K562 (cell line): ENCODE results near the gene ZDHHC5. TPM values are rescaled to one million over a fixed set of nuclear protein-coding genes. Genes with fewer than 3 reads are reported as not detected.

ENCODE experiments used
- ATAC-seq: fragments of 200-7000 bp; cut with Tn5 transposase; 3 replicates; pipeline ENCODE4 v1.9.1; 2020; ENCODE audit warnings: moderate library complexity
- BruUV-seq: library from RNA; stranded (reverse); fragments of 400-500 nt; replicated peaks from 2 replicates; lab custom pipeline; 2021; lab: Mats Ljungman, UMichigan
- CTCF ChIA-PET: fragments of 300-600 bp; formaldehyde crosslinking; extraction: SDS; loops from one replicate; lab custom pipeline; 2021; ENCODE audit warnings: low intra/inter-chr PET ratio; lab: Yijun Ruan, JAX
- POLR2A ChIA-PET: fragments of 300-600, 350-650 bp; sonication (Branson Sonifier 250); formaldehyde crosslinking; extraction: SDS; loops from one replicate; lab custom pipeline; 2021; ENCODE audit warnings: antibody characterized with exemption, inconsistent platforms; lab: Yijun Ruan, JAX
- DNase-seq, 4 experiments: peaks; one replicate each; pipeline versions ENCODE4 v3.0.0 to v3.0.0-alpha.2; 2011 to 2018; ENCODE audit warnings: low spot score in 3 of 4, mixed read lengths in 3 of 4; ENCODE audit errors: extremely low read depth in 1 of 4
- FAIRE-seq: peaks from 2 replicates; lab custom pipeline; 2011; peaks lifted over from hg19 to GRCh38; lab: Jason Lieb, UNC
- H2AFZ ChIP-seq: 2 replicates; pipeline ENCODE4 v1.6.0; 2011; ENCODE audit warnings: low read depth, low read length, control low read depth, inconsistent platforms
- H3K27ac ChIP-seq: fragments of 200-600 bp; 3 replicates; pipeline ENCODE4 v1.8.0; 2011; ENCODE audit warnings: low read depth, mild to moderate bottlenecking, control low read depth, inconsistent platforms, low read length, moderate library complexity, mixed read lengths; ENCODE audit errors: extremely low read depth
- H3K27me3 ChIP-seq, 2 experiments: fragments of 300-600 bp in 1 of 2; 2 replicates in 1 of 2; 3 replicates in 1 of 2; pipeline versions ENCODE4 v1.6.0 to v1.8.0; 2011; ENCODE audit warnings: inconsistent platforms in 2 of 2, low read length in 2 of 2, mild to moderate bottlenecking in 1 of 2, mixed read lengths in 1 of 2, moderate library complexity in 1 of 2; ENCODE audit not compliant: control insufficient read depth in 2 of 2, insufficient read depth in 2 of 2
- H3K36me3 ChIP-seq: fragments of 300-600 bp; 3 replicates; pipeline ENCODE4 v1.8.0; 2011; ENCODE audit warnings: mild to moderate bottlenecking, low read length, inconsistent platforms; ENCODE audit not compliant: control insufficient read depth, insufficient read depth
- H3K4me1 ChIP-seq, 2 experiments: fragments of 200-600 bp in 1 of 2; replicated peaks in 1 of 2; 2 replicates in 1 of 2; 3 replicates in 1 of 2; pipeline versions ENCODE4 v1.5.1 to v1.8.0; 2011; ENCODE audit warnings: inconsistent platforms in 2 of 2, low read length in 2 of 2, mild to moderate bottlenecking in 1 of 2, mixed read lengths in 1 of 2, moderate library complexity in 1 of 2; ENCODE audit not compliant: control insufficient read depth in 2 of 2, insufficient read depth in 2 of 2
- H3K4me2 ChIP-seq: 2 replicates; pipeline ENCODE4 v1.6.1; 2011; ENCODE audit warnings: low read length, control low read depth, inconsistent platforms, mixed read lengths; ENCODE audit not compliant: insufficient read depth
- H3K4me3 ChIP-seq: fragments of 200-600 bp; sonication (generic), shearing (Covaris generic); 2 replicates; pipeline ENCODE4 v1.5.1; 2016; ENCODE audit warnings: control low read depth, inconsistent platforms
- H3K79me2 ChIP-seq: fragments of 200-600 bp; 3 replicates; pipeline ENCODE4 v1.8.0; 2011; ENCODE audit warnings: low read length, inconsistent platforms; ENCODE audit not compliant: control insufficient read depth, insufficient read depth
- H3K9ac ChIP-seq, 2 experiments: 2 replicates each; pipeline versions ENCODE4 v1.6.0 to v1.6.1; 2011; ENCODE audit warnings: low read depth in 2 of 2, low read length in 2 of 2, control low read depth in 1 of 2, inconsistent platforms in 1 of 2, mild to moderate bottlenecking in 1 of 2, mixed read lengths in 1 of 2; ENCODE audit not compliant: insufficient read depth in 1 of 2
- H3K9me1 ChIP-seq: one replicate; pipeline ENCODE4 v1.6.0; 2011; ENCODE audit warnings: inconsistent platforms, mild to moderate bottlenecking, low read length, moderate library complexity; ENCODE audit not compliant: control insufficient read depth, insufficient read depth
- H3K9me3 ChIP-seq: replicated peaks from 2 replicates; pipeline ENCODE4 v1.5.1; 2011; ENCODE audit warnings: low read depth, low read length, inconsistent platforms; ENCODE audit not compliant: control insufficient read depth, insufficient read depth
- H4K20me1 ChIP-seq: replicated peaks from 2 replicates; pipeline ENCODE4 v1.6.1; 2011; ENCODE audit warnings: low read length, inconsistent platforms, mixed read lengths; ENCODE audit not compliant: control insufficient read depth, insufficient read depth
- CUX1 ChIP-seq: fragments of 200-800 bp; sonication (Bioruptor generic); IDR thresholded peaks from 2 replicates; pipeline ENCODE4 v1.6.1; 2016; ENCODE audit warnings: missing genetic modification characterization, missing compliant biosample characterization
- KDM5B ChIP-seq: fragments of 200-600 bp; sonication (generic); IDR thresholded peaks from 2 replicates; pipeline ENCODE4 v1.6.1; 2012; ENCODE audit warnings: low read depth, mild to moderate bottlenecking, moderate library complexity, low read length, control low read depth, inconsistent platforms; ENCODE audit not compliant: insufficient replicate concordance
- KLF13 ChIP-seq: fragments of 450-650 bp; IDR thresholded peaks from 2 replicates; pipeline ENCODE4 v1.6.1; 2016; ENCODE audit warnings: missing genetic modification characterization, low read depth, mild to moderate bottlenecking, missing compliant biosample characterization, moderate library complexity, borderline replicate concordance
- NFATC3 ChIP-seq: fragments of 450-650 bp; IDR thresholded peaks from 2 replicates; pipeline ENCODE4 v1.6.1; 2017; ENCODE audit warnings: mild to moderate bottlenecking
- ZNF311 ChIP-seq: fragments of 250-450 bp; sonication (Bioruptor Pico); IDR thresholded peaks from 2 replicates; pipeline ENCODE4 v1.4.0; 2020; ENCODE audit warnings: mild to moderate bottlenecking, moderate library complexity
- ZNF444 ChIP-seq: fragments of 250-450 bp; sonication (Bioruptor Pico); IDR thresholded peaks from 2 replicates; pipeline ENCODE4 v1.4.0; 2020; ENCODE audit warnings: mild to moderate bottlenecking, moderate library complexity
- WGBS: fragments of 100-300 bp; shearing (Covaris generic); methylation state at CpG from one replicate; pipeline ENCODE4 v1.1.6; 2016; ENCODE audit warnings: low coverage, mixed read lengths; ENCODE audit not compliant: insufficient coverage; ENCODE audit errors: missing lambda C conversion rate; 5-methylcytosine and 5-hydroxymethylcytosine counted together
- in situ Hi-C: fragments of 300-500 bp; cut with MboI; formaldehyde crosslinking; loops from 4 replicates; pipeline ENCODE4 v1.15.0; 2018; ENCODE audit warnings: inconsistent platforms, mixed read lengths
- intact Hi-C: fragments of 100-400 bp; cut with micrococcal nuclease; formaldehyde crosslinking; loops from 2 replicates; pipeline ENCODE4 v1.14.2; 2022
- polyA plus RNA-seq, 8 experiments: library from polyadenylated mRNA; depleted of rRNA in 4 of 8; stranded (reverse) in 5 of 8; unstranded in 3 of 8; fragments of >200 nt; fragmentation: Nextera tagmentation in 2 of 8; fragmentation: Illumina TruSeq in 1 of 8; extraction: Ambion mirVana in 2 of 8; extraction: Trizol in 1 of 8; gene quantifications; 2 replicates each; pipeline versions ENCODE4 v1.2.1 to v1.2.3, GENCODE V29; 2011 to 2014; ENCODE audit warnings: inconsistent platforms in 1 of 8, missing spikeins in 1 of 8
- total RNA-seq, 7 experiments: library from RNA; depleted of rRNA in 6 of 7; stranded (reverse); fragments of >200 nt in 6 of 7; fragmentation: Illumina TruSeq in 2 of 7; extraction: Trizol in 2 of 7; gene quantifications; 2 replicates each; pipeline versions ENCODE4 v1.2.1 to v1.2.3, GENCODE V29; 2011 to 2021; ENCODE audit warnings: low replicate concordance in 1 of 7

The ZDHHC5 gene
- total and polyA plus RNA-seq, 9 of the 15 experiments (the other 6 are each of a cell fraction or from before 2014, with no cell fraction given), result 3.8 to 64.2 (median 35.9) TPM

DNA sequence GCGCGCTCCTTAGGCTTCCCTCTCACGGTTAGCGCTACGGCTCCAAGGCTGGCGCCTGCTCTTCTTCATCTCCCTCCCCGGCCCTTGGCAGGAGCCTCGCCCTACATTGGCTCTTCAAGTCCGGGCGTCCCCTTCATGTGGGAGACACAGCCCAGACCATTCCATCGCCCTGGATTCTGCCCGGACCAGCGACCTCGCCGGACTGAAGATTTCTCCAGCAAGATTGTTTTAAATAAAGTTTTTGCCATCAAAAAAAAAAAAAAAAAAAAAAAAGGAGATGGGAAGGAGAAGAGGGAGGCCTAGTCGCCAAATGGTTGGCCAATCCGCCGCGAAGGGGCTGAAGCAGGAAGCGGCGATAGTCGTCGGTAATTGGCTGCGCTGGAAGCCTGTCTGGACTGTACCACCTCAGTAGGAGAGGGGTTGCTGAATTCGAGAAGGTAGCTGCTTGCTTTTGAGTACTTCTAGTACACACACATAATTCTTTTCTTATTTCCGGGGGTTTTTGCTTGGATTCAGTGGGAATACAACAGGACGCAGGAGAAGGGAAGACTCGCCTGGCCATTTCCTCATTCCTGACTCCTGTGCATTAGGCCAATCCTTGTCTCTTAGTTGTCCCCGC lies 688 bp upstream of the ZDHHC5 start (continued):
- TF ChIP-seq CUX1 (CRISPR knock-in tag), result no peak

- CTCF ChIA-PET, result interaction anchor here (1.1 kb wide), 1 partner anchor 133 kb away, joined by 3 read pairs; no protein-coding TSS in a partner anchor
- TF ChIP-seq KDM5B, result no peak
- TF ChIP-seq ZNF444 (CRISPR knock-in tag), result no peak
- TF ChIP-seq ZNF311 (CRISPR knock-in tag), result no peak
- no peak for TF ChIP-seq NFATC3
- TF ChIP-seq KLF13, result no peak
These were observed 494 bp downstream of the ZDHHC5 start for GRCh38 chr11:57668434-57668782.

More at GRCh38 chr11:57668434-57668782, 494 bp downstream of the ZDHHC5 start:
- no TSS peak for BruUV-seq
- Histone ChIP-seq H3K9me3 (no peaks in the 10 kb centered on the region), H4K20me1 (no peaks in the 10 kb centered on the region), H3K27ac (peak overlapping the region; percentile 99), H3K9ac (peak overlapping the region; percentile 99 to 100), H3K4me2 (peak overlapping the region; percentile 96), H3K79me2 (peaks cover 55% of the 10 kb centered on the region), H3K27me3 (no peaks in the 10 kb centered on the region), H3K4me1 (peaks cover 8 to 9% of the 10 kb centered on the region in 2 experiments; a peak in 4 of 5 replicates), H2AFZ (peak overlapping the region; percentile 99), H3K9me1 (no peaks in the 10 kb centered on the region), H3K36me3 (peaks cover 32% of the 10 kb centered on the region), H3K4me3 (peak overlapping the region; percentile 98)
- intact Hi-C loops, result loop anchor here (5.0 to 10.0 kb wide), 2 partner anchors 396 to 854 kb away; no protein-coding TSS in a partner anchor
- in situ Hi-C loops, result loop anchor here (10.0 to 25.0 kb wide), 2 partner anchors 136 to 844 kb away; partner anchors contain the start of gene OR5B21
- POLR2A ChIA-PET, result interaction anchor here (0.7 kb wide), 1 partner anchor 8 kb away, joined by 4 read pairs; no protein-coding TSS in a partner anchor
- FAIRE-seq (no peak), DNase-seq (peak in 2 of 4 experiments; percentile 36 to 46), ATAC-seq (peak; percentile 38)
- WGBS, result under 1% methylated on average over 24 of the region's 31 CpGs
